OCI-LY7 (cell line): ENCODE measurements around the gene GNG13.

Experiments used
- EZH2phosphoT487 ChIP-seq: fragments of 200-600 bp; sonication (generic); IDR thresholded peaks from 2 replicates; pipeline ENCODE4 v1.6.1; 2018; ENCODE audit warnings: low read depth, borderline replicate concordance, mild to moderate bottlenecking, mixed run types, antibody characterized with exemption, low read length, moderate library complexity, mixed read lengths
- TF ChIP-seq, protein P1 (sequence below): fragments of 200-600 bp; sonication (generic); conservative IDR thresholded peaks from 2 replicates; pipeline ENCODE4 v1.5.1; 2014; ENCODE audit warnings: mild to moderate bottlenecking, antibody characterized with exemption, low read length, moderate library complexity, mixed read lengths

DNA sequence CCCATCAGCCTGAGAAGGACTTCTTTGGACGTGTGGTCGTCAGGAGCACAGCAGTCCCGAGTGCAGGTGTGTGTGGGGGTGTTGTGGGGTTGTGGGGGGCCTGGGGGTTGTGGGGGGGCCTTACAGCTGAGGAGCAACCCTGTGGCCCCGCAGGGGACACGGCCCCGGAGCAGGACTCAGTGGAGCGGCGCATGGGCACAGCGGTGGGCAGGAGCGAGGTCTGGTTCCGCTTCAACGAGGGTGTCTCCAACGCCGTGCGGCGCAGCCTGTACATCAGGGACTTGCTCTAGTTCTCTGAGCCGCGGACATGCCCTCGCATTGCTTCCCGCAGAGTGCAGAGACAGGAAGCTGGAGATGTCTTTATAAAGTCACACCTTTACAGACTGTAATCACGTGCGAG is 2.8 kb downstream of the GNG13 start:
- TF ChIP-seq, protein P1, sequence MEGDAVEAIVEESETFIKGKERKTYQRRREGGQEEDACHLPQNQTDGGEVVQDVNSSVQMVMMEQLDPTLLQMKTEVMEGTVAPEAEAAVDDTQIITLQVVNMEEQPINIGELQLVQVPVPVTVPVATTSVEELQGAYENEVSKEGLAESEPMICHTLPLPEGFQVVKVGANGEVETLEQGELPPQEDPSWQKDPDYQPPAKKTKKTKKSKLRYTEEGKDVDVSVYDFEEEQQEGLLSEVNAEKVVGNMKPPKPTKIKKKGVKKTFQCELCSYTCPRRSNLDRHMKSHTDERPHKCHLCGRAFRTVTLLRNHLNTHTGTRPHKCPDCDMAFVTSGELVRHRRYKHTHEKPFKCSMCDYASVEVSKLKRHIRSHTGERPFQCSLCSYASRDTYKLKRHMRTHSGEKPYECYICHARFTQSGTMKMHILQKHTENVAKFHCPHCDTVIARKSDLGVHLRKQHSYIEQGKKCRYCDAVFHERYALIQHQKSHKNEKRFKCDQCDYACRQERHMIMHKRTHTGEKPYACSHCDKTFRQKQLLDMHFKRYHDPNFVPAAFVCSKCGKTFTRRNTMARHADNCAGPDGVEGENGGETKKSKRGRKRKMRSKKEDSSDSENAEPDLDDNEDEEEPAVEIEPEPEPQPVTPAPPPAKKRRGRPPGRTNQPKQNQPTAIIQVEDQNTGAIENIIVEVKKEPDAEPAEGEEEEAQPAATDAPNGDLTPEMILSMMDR = no peak
- no peak for TF ChIP-seq EZH2phosphoT487
